HepG2 (cell line): ENCODE results near the gene SLC25A14.

ENCODE experiments used
- FOXK2 ChIP-seq: fragments of 450-650 bp; IDR thresholded peaks from 2 replicates; pipeline ENCODE4 v1.6.1; 2016
- IRF2 ChIP-seq: IDR thresholded peaks from 2 replicates; pipeline ENCODE4 v1.6.1; 2018; ENCODE audit warnings: missing genetic modification reagents, missing compliant biosample characterization
- IRX3 ChIP-seq: sonication (generic); formaldehyde crosslinking; IDR thresholded peaks from 2 replicates; pipeline ENCODE4 v1.8.1; 2023; ENCODE audit warnings: mild to moderate bottlenecking, low read depth, missing genetic modification reagents, borderline replicate concordance
- POLR2AphosphoS5 ChIP-seq: IDR thresholded peaks from 2 replicates; pipeline ENCODE4 v1.6.1; 2012; ENCODE audit warnings: low read depth, low read length
- ZNF232 ChIP-seq: sonication (generic); formaldehyde crosslinking; IDR thresholded peaks from 2 replicates; pipeline ENCODE4 v1.4.0; 2020; ENCODE audit warnings: missing genetic modification reagents, borderline replicate concordance
- ZNF274 ChIP-seq: sonication (generic); formaldehyde crosslinking; IDR thresholded peaks from 2 replicates; pipeline ENCODE4 v1.5.1; 2020; ENCODE audit warnings: mild to moderate bottlenecking, missing genetic modification reagents
- ZNF350 ChIP-seq: sonication (generic); formaldehyde crosslinking; IDR thresholded peaks from 2 replicates; pipeline ENCODE4 v1.4.0; 2020; ENCODE audit warnings: mild to moderate bottlenecking, low read depth, missing genetic modification reagents, borderline replicate concordance
- ZNF550 ChIP-seq: sonication (generic); formaldehyde crosslinking; IDR thresholded peaks from 2 replicates; pipeline ENCODE4 v1.4.0; 2020; ENCODE audit warnings: mild to moderate bottlenecking, missing genetic modification reagents, borderline replicate concordance
- ZNF609 ChIP-seq: sonication (generic); formaldehyde crosslinking; IDR thresholded peaks from 2 replicates; pipeline ENCODE4 v1.4.0; 2020; ENCODE audit warnings: mild to moderate bottlenecking, missing genetic modification reagents, borderline replicate concordance
- ZNF619 ChIP-seq: sonication (generic); formaldehyde crosslinking; IDR thresholded peaks from 2 replicates; pipeline ENCODE4 v1.4.0; 2020; ENCODE audit warnings: mild to moderate bottlenecking, missing genetic modification reagents
- TF ChIP-seq, protein P1 (sequence below): IDR thresholded peaks from 2 replicates; pipeline ENCODE4 v1.6.1; 2016; ENCODE audit warnings: low read depth
- TF ChIP-seq, protein P2 (sequence below): sonication (generic); formaldehyde crosslinking; IDR thresholded peaks from 2 replicates; pipeline ENCODE4 v1.5.0; 2020; ENCODE audit warnings: mild to moderate bottlenecking, missing genetic modification reagents, moderate library complexity

DNA sequence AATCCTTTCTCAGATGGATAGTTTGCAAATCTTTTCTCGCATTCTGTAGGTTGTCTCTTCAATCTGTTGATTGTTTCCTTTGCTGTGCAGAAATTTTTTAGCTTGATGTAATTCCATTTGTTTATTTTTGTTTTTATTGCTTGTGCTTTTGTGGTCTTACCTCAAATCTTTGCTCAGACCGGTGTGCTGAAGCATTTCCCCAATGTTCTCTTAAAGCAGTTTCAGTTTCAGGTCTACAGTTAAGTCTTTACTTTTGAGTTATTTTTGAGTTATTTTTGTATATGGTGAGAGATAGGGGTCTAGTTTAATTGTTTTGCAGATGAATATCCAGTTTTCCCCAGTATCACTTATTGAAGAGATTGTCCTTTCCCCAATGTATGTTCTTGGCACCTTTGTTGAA is 18.2 kb upstream of the SLC25A14 start:
- TF ChIP-seq, protein P1, sequence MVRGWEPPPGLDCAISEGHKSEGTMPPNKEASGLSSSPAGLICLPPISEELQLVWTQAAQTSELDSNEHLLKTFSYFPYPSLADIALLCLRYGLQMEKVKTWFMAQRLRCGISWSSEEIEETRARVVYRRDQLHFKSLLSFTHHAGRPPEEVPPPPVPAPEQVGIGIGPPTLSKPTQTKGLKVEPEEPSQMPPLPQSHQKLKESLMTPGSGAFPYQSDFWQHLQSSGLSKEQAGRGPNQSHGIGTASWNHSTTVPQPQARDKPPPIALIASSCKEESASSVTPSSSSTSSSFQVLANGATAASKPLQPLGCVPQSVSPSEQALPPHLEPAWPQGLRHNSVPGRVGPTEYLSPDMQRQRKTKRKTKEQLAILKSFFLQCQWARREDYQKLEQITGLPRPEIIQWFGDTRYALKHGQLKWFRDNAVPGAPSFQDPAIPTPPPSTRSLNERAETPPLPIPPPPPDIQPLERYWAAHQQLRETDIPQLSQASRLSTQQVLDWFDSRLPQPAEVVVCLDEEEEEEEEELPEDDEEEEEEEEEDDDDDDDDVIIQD (CRISPR knock-in tag) = no peak
- TF ChIP-seq ZNF619 = no peak
- TF ChIP-seq ZNF609 = no peak
- no peak for TF ChIP-seq IRF2 (CRISPR knock-in tag)
- TF ChIP-seq, protein P2, sequence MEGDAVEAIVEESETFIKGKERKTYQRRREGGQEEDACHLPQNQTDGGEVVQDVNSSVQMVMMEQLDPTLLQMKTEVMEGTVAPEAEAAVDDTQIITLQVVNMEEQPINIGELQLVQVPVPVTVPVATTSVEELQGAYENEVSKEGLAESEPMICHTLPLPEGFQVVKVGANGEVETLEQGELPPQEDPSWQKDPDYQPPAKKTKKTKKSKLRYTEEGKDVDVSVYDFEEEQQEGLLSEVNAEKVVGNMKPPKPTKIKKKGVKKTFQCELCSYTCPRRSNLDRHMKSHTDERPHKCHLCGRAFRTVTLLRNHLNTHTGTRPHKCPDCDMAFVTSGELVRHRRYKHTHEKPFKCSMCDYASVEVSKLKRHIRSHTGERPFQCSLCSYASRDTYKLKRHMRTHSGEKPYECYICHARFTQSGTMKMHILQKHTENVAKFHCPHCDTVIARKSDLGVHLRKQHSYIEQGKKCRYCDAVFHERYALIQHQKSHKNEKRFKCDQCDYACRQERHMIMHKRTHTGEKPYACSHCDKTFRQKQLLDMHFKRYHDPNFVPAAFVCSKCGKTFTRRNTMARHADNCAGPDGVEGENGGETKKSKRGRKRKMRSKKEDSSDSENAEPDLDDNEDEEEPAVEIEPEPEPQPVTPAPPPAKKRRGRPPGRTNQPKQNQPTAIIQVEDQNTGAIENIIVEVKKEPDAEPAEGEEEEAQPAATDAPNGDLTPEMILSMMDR = no peak
- TF ChIP-seq POLR2AphosphoS5 = no peak
- TF ChIP-seq ZNF350 (CRISPR knock-in tag) = no peak
- no peak for TF ChIP-seq IRX3 (CRISPR knock-in tag)
- no peak for TF ChIP-seq ZNF232 (CRISPR knock-in tag)
- no peak for TF ChIP-seq FOXK2
- TF ChIP-seq ZNF274 (CRISPR knock-in tag) = no peak
- no peak for TF ChIP-seq ZNF550 (CRISPR knock-in tag)
